HepG2 (cell line): ENCODE measurements around the gene DQX1. TPM values are rescaled to one million over a fixed set of nuclear protein-coding genes. Genes with fewer than 3 reads are reported as not detected.

Source experiments
- AKAP8 ChIP-seq: sonication (generic); formaldehyde crosslinking; IDR thresholded peaks from 2 replicates; pipeline ENCODE4 v1.5.1; 2020; ENCODE audit warnings: mild to moderate bottlenecking, missing genetic modification reagents
- CREB3 ChIP-seq: sonication (generic); formaldehyde crosslinking; IDR thresholded peaks from 2 replicates; pipeline ENCODE4 v1.5.0; 2020; ENCODE audit warnings: missing genetic modification reagents
- FOXJ3 ChIP-seq: sonication (generic); formaldehyde crosslinking; IDR thresholded peaks from 2 replicates; pipeline ENCODE4 v1.4.0; 2020; ENCODE audit warnings: missing genetic modification reagents, mild to moderate bottlenecking, borderline replicate concordance
- GATAD2A ChIP-seq: IDR thresholded peaks from 2 replicates; pipeline ENCODE4 v1.6.1; 2016
- PITX1 ChIP-seq: sonication (generic); formaldehyde crosslinking; IDR thresholded peaks from 2 replicates; pipeline ENCODE4 v1.5.1; 2020; ENCODE audit warnings: mild to moderate bottlenecking, missing genetic modification reagents
- POGZ ChIP-seq: sonication (generic); formaldehyde crosslinking; IDR thresholded peaks from 2 replicates; pipeline ENCODE4 v1.4.0; 2020; ENCODE audit warnings: mild to moderate bottlenecking, missing genetic modification reagents
- POLR2G ChIP-seq: fragments of 200-400 bp; formaldehyde crosslinking; IDR thresholded peaks from 2 replicates; pipeline ENCODE4 v1.6.1; 2018; ENCODE audit warnings: mild to moderate bottlenecking, low read depth, low read length, moderate library complexity
- SP2 ChIP-seq: sonication (generic); formaldehyde crosslinking; IDR thresholded peaks from 2 replicates; pipeline ENCODE4 v1.5.1; 2020; ENCODE audit warnings: mild to moderate bottlenecking, missing genetic modification reagents
- ZFAT ChIP-seq: sonication (generic); formaldehyde crosslinking; conservative IDR thresholded peaks from 2 replicates; pipeline ENCODE4 v1.8.1; 2023; ENCODE audit warnings: missing genetic modification reagents, inconsistent platforms
- ZFP41 ChIP-seq: sonication (generic); formaldehyde crosslinking; IDR thresholded peaks from 2 replicates; pipeline ENCODE4 v1.4.0; 2020; ENCODE audit warnings: mild to moderate bottlenecking, missing genetic modification reagents, borderline replicate concordance
- ZNF235 ChIP-seq: sonication (generic); formaldehyde crosslinking; IDR thresholded peaks from 2 replicates; pipeline ENCODE4 v1.8.1; 2023; ENCODE audit warnings: mild to moderate bottlenecking, missing genetic modification reagents, borderline replicate concordance
- ZNF34 ChIP-seq: sonication (generic); formaldehyde crosslinking; IDR thresholded peaks from 2 replicates; pipeline ENCODE4 v1.4.0; 2020; ENCODE audit warnings: mild to moderate bottlenecking, missing genetic modification reagents, borderline replicate concordance
- ZNF496 ChIP-seq: sonication (generic); formaldehyde crosslinking; IDR thresholded peaks from 2 replicates; pipeline ENCODE4 v1.8.1; 2023; ENCODE audit warnings: mild to moderate bottlenecking, moderate library complexity, missing genetic modification reagents; ENCODE audit not compliant: insufficient replicate concordance
- ZNF567 ChIP-seq: sonication (generic); formaldehyde crosslinking; IDR thresholded peaks from 2 replicates; pipeline ENCODE4 v1.8.1; 2023; ENCODE audit warnings: mild to moderate bottlenecking, missing genetic modification reagents, borderline replicate concordance
- ZNF614 ChIP-seq: IDR thresholded peaks from 2 replicates; pipeline ENCODE4 v1.6.1; 2018; ENCODE audit warnings: missing biosample characterization, missing genetic modification reagents, inconsistent platforms, borderline replicate concordance
- ZNF674 ChIP-seq: sonication (generic); formaldehyde crosslinking; IDR thresholded peaks from 2 replicates; pipeline ENCODE4 v1.5.0; 2020; ENCODE audit warnings: low read depth, mild to moderate bottlenecking, missing genetic modification reagents
- ZSCAN31 ChIP-seq: sonication (generic); formaldehyde crosslinking; IDR thresholded peaks from 2 replicates; pipeline ENCODE4 v1.5.0; 2020; ENCODE audit warnings: low read depth, mild to moderate bottlenecking, missing genetic modification reagents
- polyA plus RNA-seq, 8 experiments: library from polyadenylated mRNA; depleted of rRNA in 3 of 8; stranded (reverse) in 7 of 8; unstranded in 1 of 8; fragments of >200 nt; fragmentation: Illumina TruSeq in 4 of 8; extraction: Trizol in 4 of 8; gene quantifications; 2 replicates each; pipeline versions ENCODE4 v1.2.1 to v1.2.3, GENCODE V29; 2011 to 2016; ENCODE audit warnings: low read depth in 4 of 8, missing spikeins in 1 of 8, mixed read lengths in 1 of 8; ENCODE audit not compliant: insufficient read depth in 1 of 8
- total RNA-seq, 5 experiments: library from RNA; depleted of rRNA; stranded (reverse); fragments of >200 nt; fragmentation: Illumina TruSeq; extraction: Trizol; gene quantifications; 2 replicates each; pipeline ENCODE4 v1.2.3, GENCODE V29; 2016; ENCODE audit warnings: low read depth in 1 of 5
- TF ChIP-seq, protein P1 (sequence below): IDR thresholded peaks from 2 replicates; pipeline ENCODE4 v1.6.1; 2016; ENCODE audit warnings: low read depth
- TF ChIP-seq, protein P2 (sequence below): sonication (generic); formaldehyde crosslinking; IDR thresholded peaks from 2 replicates; pipeline ENCODE4 v1.5.1; 2020; ENCODE audit warnings: missing genetic modification reagents, mild to moderate bottlenecking, borderline replicate concordance
- TF ChIP-seq, protein P3 (sequence below): sonication (generic); formaldehyde crosslinking; IDR thresholded peaks from 2 replicates; pipeline ENCODE4 v1.5.0; 2020; ENCODE audit warnings: mild to moderate bottlenecking, missing genetic modification reagents

Gene DQX1
- total and polyA plus RNA-seq, 2 of the 13 experiments (the other 11 are each of a cell fraction or from before 2014, with no cell fraction given): 27.6 to 89.8 TPM

DNA sequence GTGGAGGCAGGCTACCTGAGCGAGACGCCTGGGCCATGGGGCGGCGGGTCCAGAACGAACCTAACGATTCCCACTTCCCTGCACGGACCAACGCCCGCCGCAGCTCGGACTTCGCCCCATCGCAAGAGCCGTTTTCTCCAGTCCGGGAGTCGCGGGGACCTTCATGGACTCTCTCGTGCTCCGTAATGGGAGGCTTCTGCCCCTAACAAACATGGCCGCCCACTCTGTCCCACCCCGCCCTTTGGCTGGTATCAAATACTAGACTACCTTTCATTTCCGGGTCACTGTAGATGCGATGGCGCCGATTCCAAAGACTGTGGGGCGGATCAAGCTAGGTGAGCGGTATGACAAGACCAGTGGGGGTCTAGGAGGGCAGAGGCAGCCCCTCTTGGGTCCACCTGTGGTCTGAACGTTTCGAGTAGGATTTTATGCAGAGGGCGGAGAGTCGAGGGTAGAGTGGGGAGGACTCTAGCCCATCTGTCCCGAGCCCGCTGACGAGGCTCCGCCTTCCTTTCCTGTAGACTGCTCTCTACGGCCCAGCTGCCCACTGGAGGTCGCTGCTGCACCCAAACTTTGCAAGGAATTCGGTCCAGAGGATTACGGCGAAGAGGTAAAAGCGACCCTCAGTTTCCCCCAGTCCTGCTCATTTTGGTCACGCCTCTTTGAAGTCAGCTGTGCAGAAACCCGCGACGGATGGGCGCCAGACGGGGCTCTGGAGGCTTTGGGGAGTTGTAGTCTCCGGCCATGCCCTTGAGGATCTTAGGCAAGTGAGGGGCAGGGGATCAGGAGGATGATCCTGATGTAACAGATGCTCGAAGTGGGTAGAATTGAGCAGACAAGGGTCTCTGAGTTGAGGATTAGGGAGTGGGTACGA, 43.0 kb downstream of the DQX1 start, which contains the start of the genes CCDC142 and TTC31 (continued):
- TF ChIP-seq FOXJ3 (peak; percentile 66; the same call in 1 of the 2 replicates), CREB3 (CRISPR knock-in tag) (0 out of 2 replicates have a peak, but pooled peaks have one; percentile 15), POLR2G (peak; percentile 96), SP2 (peak; percentile 67), ZNF496 (CRISPR knock-in tag) (no peak), ZSCAN31 (CRISPR knock-in tag) (peak; percentile 48; the same call in 1 of the 2 replicates), ZNF614 (CRISPR knock-in tag) (no peak; the same call in 1 of the 2 replicates), ZNF34 (no peak; the same call in 1 of the 2 replicates), ZFAT (CRISPR knock-in tag) (no peak), PITX1 (CRISPR knock-in tag) (peak; percentile 86), ZFP41 (no peak; the same call in 1 of the 2 replicates), POGZ (CRISPR knock-in tag) (no peak; the same call in 1 of the 2 replicates), ZNF674 (CRISPR knock-in tag) (0 out of 2 replicates have a peak, but pooled peaks have one; percentile 64), AKAP8 (CRISPR knock-in tag) (peak; percentile 48; the same call in 1 of the 2 replicates), ZNF235 (CRISPR knock-in tag) (no peak), GATAD2A (peak; percentile 81), ZNF567 (CRISPR knock-in tag) (peak; percentile 96; the same call in 1 of the 2 replicates)
- TF ChIP-seq, protein P1, sequence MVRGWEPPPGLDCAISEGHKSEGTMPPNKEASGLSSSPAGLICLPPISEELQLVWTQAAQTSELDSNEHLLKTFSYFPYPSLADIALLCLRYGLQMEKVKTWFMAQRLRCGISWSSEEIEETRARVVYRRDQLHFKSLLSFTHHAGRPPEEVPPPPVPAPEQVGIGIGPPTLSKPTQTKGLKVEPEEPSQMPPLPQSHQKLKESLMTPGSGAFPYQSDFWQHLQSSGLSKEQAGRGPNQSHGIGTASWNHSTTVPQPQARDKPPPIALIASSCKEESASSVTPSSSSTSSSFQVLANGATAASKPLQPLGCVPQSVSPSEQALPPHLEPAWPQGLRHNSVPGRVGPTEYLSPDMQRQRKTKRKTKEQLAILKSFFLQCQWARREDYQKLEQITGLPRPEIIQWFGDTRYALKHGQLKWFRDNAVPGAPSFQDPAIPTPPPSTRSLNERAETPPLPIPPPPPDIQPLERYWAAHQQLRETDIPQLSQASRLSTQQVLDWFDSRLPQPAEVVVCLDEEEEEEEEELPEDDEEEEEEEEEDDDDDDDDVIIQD (CRISPR knock-in tag): peak; percentile 71
- TF ChIP-seq, protein P2, sequence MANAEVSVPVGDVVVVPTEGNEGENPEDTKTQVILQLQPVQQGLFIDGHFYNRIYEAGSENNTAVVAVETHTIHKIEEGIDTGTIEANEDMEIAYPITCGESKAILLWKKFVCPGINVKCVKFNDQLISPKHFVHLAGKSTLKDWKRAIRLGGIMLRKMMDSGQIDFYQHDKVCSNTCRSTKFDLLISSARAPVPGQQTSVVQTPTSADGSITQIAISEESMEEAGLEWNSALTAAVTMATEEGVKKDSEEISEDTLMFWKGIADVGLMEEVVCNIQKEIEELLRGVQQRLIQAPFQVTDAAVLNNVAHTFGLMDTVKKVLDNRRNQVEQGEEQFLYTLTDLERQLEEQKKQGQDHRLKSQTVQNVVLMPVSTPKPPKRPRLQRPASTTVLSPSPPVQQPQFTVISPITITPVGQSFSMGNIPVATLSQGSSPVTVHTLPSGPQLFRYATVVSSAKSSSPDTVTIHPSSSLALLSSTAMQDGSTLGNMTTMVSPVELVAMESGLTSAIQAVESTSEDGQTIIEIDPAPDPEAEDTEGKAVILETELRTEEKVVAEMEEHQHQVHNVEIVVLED (CRISPR knock-in tag): peak; percentile 86; the same call in 1 of the 2 replicates
- TF ChIP-seq, protein P3, sequence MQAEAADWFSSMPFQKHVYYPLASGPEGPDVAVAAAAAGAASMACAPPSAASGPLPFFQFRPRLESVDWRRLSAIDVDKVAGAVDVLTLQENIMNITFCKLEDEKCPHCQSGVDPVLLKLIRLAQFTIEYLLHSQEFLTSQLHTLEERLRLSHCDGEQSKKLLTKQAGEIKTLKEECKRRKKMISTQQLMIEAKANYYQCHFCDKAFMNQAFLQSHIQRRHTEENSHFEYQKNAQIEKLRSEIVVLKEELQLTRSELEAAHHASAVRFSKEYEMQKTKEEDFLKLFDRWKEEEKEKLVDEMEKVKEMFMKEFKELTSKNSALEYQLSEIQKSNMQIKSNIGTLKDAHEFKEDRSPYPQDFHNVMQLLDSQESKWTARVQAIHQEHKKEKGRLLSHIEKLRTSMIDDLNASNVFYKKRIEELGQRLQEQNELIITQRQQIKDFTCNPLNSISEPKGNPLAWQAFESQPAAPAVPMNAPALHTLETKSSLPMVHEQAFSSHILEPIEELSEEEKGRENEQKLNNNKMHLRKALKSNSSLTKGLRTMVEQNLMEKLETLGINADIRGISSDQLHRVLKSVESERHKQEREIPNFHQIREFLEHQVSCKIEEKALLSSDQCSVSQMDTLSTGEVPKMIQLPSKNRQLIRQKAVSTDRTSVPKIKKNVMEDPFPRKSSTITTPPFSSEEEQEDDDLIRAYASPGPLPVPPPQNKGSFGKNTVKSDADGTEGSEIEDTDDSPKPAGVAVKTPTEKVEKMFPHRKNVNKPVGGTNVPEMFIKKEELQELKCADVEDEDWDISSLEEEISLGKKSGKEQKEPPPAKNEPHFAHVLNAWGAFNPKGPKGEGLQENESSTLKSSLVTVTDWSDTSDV: no peak
